ENCODE data around the gene KCNQ1. TPM values are rescaled to one million over a fixed set of nuclear protein-coding genes. Genes with fewer than 3 reads are reported as not detected.

The KCNQ1 gene
- total RNA-seq, 2 experiments from 2014 or later, result 8.7 to 9.5 TPM

GRCh38 chr11:2860636-2861035, 415.8 kb downstream of the KCNQ1 start:
- ATAC-seq (peak; percentile 88), DNase-seq (peak; percentile 77)
- peaks cover 6% of the 10 kb centered on the region for H3K4me1 Mint-ChIP-seq (ENCODE audit: low read depth)
- TF ChIP-seq CTCF (IDR thresholded peaks at IDR 0.05), result no peak
- H3K9me3 Mint-ChIP-seq, result no peaks in the 10 kb centered on the region
- H3K4me3 Mint-ChIP-seq, result no peak overlapping the region
- H3K36me3 Mint-ChIP-seq (ENCODE audit: low read depth), result no peaks in the 10 kb centered on the region
- ChIA-PET POLR2A (no interaction called here), CTCF (interaction anchor here (1.4 to 2.1 kb wide), 2 partner anchors 27 to 327 kb away, joined by 6 to 7 read pairs; no protein-coding TSS in a partner anchor)
- intact Hi-C loops (cut with micrococcal nuclease), result no loop called here
- no peak overlapping the region for H3K27ac Mint-ChIP-seq
- peaks cover 31% of the 10 kb centered on the region for H3K27me3 Mint-ChIP-seq

GRCh38 chr11:2862395-2863275, 417.8 kb downstream of the KCNQ1 start:
- Mint-ChIP-seq H3K9me3 (no peaks in the 10 kb centered on the region), H3K27me3 (peaks cover 38% of the 10 kb centered on the region), H3K4me3 (no peak overlapping the region), H3K4me1 (ENCODE audit: low read depth) (peaks cover 6% of the 10 kb centered on the region), H3K36me3 (ENCODE audit: low read depth) (no peaks in the 10 kb centered on the region), H3K27ac (no peak overlapping the region)
- CTCF ChIA-PET, result no interaction called here
- intact Hi-C loops (cut with micrococcal nuclease), result no loop called here
- no peak for TF ChIP-seq CTCF (IDR thresholded peaks at IDR 0.05)
- DNase-seq (no peak), ATAC-seq (no peak)
- POLR2A ChIA-PET, result no interaction called here

- Mint-ChIP-seq H3K36me3 (ENCODE audit: low read depth) (no peaks in the 10 kb centered on the region), H3K9me3 (no peaks in the 10 kb centered on the region), H3K27me3 (peaks cover 45% of the 10 kb centered on the region), H3K27ac (no peak overlapping the region), H3K4me1 (ENCODE audit: low read depth) (peaks cover 6% of the 10 kb centered on the region), H3K4me3 (no peak overlapping the region)
- CTCF ChIA-PET, result no interaction called here
- intact Hi-C loops (cut with micrococcal nuclease), result no loop called here
- POLR2A ChIA-PET, result no interaction called here
- TF ChIP-seq CTCF (IDR thresholded peaks at IDR 0.05), result no peak
- ATAC-seq (peak; percentile 37), DNase-seq (peak; percentile 55)
These were observed 418.4 kb downstream of the KCNQ1 start for GRCh38 chr11:2863276-2863618.

GRCh38 chr11:2864901-2865300, 420.1 kb downstream of the KCNQ1 start:
- no peaks in the 10 kb centered on the region for H3K36me3 Mint-ChIP-seq (ENCODE audit: low read depth)
- no peak for TF ChIP-seq CTCF (IDR thresholded peaks at IDR 0.05)
- intact Hi-C loops (cut with micrococcal nuclease), result no loop called here
- no peaks in the 10 kb centered on the region for H3K9me3 Mint-ChIP-seq
- ATAC-seq (no peak), DNase-seq (no peak)
- POLR2A ChIA-PET, result no interaction called here
- H3K4me1 Mint-ChIP-seq (ENCODE audit: low read depth), result peaks cover 9% of the 10 kb centered on the region
- peaks cover 52% of the 10 kb centered on the region for H3K27me3 Mint-ChIP-seq
- no peak overlapping the region for H3K4me3 Mint-ChIP-seq
- CTCF ChIA-PET, result no interaction called here
- no peak overlapping the region for H3K27ac Mint-ChIP-seq

- Mint-ChIP-seq H3K4me3 (no peak overlapping the region), H3K27me3 (peaks cover 54% of the 10 kb centered on the region), H3K4me1 (ENCODE audit: low read depth) (peaks cover 3% of the 10 kb centered on the region), H3K27ac (no peak overlapping the region), H3K9me3 (no peaks in the 10 kb centered on the region), H3K36me3 (ENCODE audit: low read depth) (no peaks in the 10 kb centered on the region)
- ChIA-PET CTCF (no interaction called here), POLR2A (interaction anchor here (0.8 kb wide), 1 partner anchor 27 kb away, joined by 3 read pairs; no protein-coding TSS in a partner anchor)
- ATAC-seq (no peak), DNase-seq (no peak)
- intact Hi-C loops (cut with micrococcal nuclease), result no loop called here
- TF ChIP-seq CTCF (IDR thresholded peaks at IDR 0.05), result no peak
These were observed 421.2 kb downstream of the KCNQ1 start for GRCh38 chr11:2865922-2866577.

Measured in activated CD8-positive, alpha-beta T cell treated with anti-CD3 and anti-CD28 coated beads for 36 hours (primary cell).